NT2/D1 (cell line): ENCODE results near the gene C16orf74.
A peak's percentile ranks its signal among the peaks of the same experiment; 100 is the strongest.

ENCODE experiments used
- DNase-seq: peaks from one replicate; pipeline ENCODE4 v3.0.0-alpha.2; 2011; ENCODE audit warnings: low read depth, low spot score
- H3K27me3 ChIP-seq: 2 replicates; pipeline ENCODE4 v1.6.0; 2011; ENCODE audit warnings: mild to moderate bottlenecking; ENCODE audit not compliant: insufficient read length, insufficient read depth
- H3K36me3 ChIP-seq: 2 replicates; pipeline ENCODE4 v1.6.1; 2011; ENCODE audit warnings: mild to moderate bottlenecking, low read length, mixed read lengths; ENCODE audit not compliant: insufficient read depth, insufficient read length
- H3K4me1 ChIP-seq: 2 replicates; pipeline ENCODE4 v1.5.1; 2011; ENCODE audit not compliant: insufficient read depth, insufficient read length
- H3K4me3 ChIP-seq: 2 replicates; pipeline ENCODE4 v1.5.1; 2011; ENCODE audit warnings: low read depth; ENCODE audit not compliant: insufficient read length
- H3K9ac ChIP-seq: 2 replicates; pipeline ENCODE4 v1.6.0; 2011; ENCODE audit warnings: low read depth; ENCODE audit not compliant: insufficient read length
- H3K9me3 ChIP-seq: 2 replicates; pipeline ENCODE4 v1.5.1; 2011; ENCODE audit warnings: mild to moderate bottlenecking, low read length; ENCODE audit not compliant: insufficient read depth
- SUZ12 ChIP-seq: IDR thresholded peaks from 2 replicates; pipeline ENCODE4 v1.6.1; 2011; ENCODE audit not compliant: insufficient read length, insufficient read depth; ENCODE audit errors: extremely low read depth
- YY1 ChIP-seq: IDR thresholded peaks from 2 replicates; pipeline ENCODE4 v1.6.1; 2011; ENCODE audit not compliant: insufficient read length, insufficient read depth
- ZNF274 ChIP-seq: IDR thresholded peaks from 2 replicates; pipeline ENCODE4 v1.6.1; 2011; ENCODE audit warnings: mild to moderate bottlenecking, low read depth, low read length

C16orf74 gene

DNA sequence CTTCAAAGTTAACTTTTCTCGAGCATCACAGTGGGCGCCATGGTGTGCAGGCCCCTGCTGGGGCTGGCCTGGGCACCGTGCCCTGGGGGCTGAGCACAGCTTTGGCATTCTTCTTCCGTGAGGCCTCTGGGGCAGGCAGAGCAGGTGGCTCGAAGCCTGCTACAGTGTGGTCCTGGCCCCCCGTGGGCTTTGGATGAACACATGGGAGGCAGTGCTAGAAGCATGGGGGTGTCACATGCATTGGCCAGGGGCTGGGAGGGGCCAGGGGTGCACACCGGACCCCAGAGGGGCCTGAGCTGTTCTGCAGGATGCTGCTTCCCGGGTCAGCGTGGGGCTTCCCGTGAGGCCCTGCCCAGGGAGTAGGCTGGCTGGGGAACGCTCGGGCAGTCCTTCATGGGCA, 12.1 kb upstream of the C16orf74 start:
- Histone ChIP-seq H3K4me1 (peaks cover 23% of the 10 kb centered on the region), H3K4me3 (no peak overlapping the region), H3K36me3 (no peaks in the 10 kb centered on the region), H3K27me3 (no peaks in the 10 kb centered on the region), H3K9me3 (no peaks in the 10 kb centered on the region), H3K9ac (no peak overlapping the region)
- no peak for TF ChIP-seq ZNF274
- TF ChIP-seq YY1: no peak
- TF ChIP-seq SUZ12: no peak
- DNase-seq: no peak

DNA sequence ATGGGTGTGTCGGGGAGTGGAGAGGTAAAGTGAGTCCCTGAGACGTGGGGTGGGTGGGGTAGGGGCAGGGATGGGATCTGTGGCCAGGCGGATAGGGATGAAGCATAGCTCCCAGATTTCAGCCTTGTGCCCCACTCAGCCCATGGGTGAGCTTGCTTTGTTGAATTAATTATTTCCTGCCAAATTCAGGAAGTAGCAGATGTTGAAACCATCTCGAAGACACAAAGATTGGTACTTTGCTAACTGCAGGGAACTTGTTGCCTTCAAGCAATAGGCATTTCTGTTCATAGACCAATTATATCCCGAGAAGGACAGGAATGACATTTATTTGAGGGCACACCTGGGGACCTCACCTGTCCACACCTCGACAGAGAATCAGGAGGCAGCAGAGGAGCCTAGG, 11.0 kb upstream of the C16orf74 start:
- TF ChIP-seq YY1 (no peak), SUZ12 (no peak), ZNF274 (no peak)
- no peak overlapping the region for H3K9ac ChIP-seq
- no peak for DNase-seq
- H3K36me3 ChIP-seq: no peaks in the 10 kb centered on the region
- H3K27me3 ChIP-seq: no peaks in the 10 kb centered on the region
- peaks cover 15% of the 10 kb centered on the region for H3K4me1 ChIP-seq
- H3K4me3 ChIP-seq: no peak overlapping the region
- no peaks in the 10 kb centered on the region for H3K9me3 ChIP-seq

DNA sequence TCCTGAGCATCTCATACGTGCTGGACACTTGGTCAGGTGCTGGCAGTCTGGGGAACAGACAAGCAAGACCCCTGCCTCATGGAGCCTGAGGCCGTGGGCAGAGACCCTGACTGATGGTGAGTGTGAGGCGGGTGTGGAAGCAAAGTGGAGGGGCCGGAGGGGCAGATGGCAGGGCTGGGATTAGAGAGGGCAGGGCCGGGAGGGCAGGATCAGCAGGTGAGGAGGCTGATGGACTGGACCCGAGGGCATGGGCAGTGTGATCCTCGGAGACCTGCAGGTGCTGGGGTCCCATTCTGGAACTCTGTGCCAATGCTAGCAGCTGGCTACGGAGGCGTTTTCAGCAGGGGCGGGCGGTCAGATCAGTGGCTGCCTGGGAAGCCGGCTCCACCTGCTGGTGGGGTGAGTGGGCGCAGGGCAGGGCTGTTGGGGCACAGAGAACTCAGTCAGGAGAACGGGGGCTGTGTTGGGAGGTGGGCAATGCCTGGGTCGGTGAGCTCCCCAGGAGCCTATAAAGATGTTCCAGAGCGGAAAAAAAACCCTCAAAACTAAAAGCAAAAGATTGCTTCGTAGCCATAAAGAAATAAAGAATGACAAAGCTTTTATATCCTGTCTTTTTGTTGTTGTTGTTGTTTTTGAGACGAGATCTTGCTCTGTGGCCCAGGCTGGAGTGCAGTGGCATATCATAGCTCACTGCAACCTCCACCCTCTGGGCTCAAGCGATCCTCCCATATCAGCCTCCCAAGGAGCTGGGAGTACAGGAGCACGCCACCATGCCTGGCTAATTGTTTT, 8.9 kb upstream of the C16orf74 start:
- no peaks in the 10 kb centered on the region for H3K9me3 ChIP-seq
- H3K4me3 ChIP-seq: no peak overlapping the region
- no peak overlapping the region for H3K9ac ChIP-seq
- TF ChIP-seq ZNF274 (no peak), SUZ12 (no peak), YY1 (no peak)
- no peaks in the 10 kb centered on the region for H3K36me3 ChIP-seq
- H3K27me3 ChIP-seq: no peaks in the 10 kb centered on the region
- H3K4me1 ChIP-seq: peaks cover 11% of the 10 kb centered on the region
- DNase-seq: no peak

DNA sequence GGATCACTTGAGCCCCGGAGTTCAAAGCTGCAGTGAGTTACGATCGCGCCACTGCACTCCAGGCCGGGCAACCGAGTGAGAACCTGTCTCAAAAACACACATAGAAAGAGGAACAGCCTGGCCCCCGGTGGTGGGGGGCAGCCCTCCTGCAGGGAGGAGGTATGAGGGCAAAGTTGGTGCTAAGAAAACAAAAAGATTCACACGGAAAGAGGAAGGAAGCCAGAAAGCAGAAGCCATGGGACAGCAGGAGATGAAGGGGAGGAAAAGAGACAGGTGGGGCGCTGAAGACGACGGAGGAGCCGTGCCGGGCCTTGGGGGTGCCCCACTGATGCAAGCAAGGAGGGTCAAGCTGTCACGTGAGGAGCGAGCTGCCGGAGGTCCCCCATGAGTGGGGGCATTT, 8.2 kb upstream of the C16orf74 start:
- H3K4me3 ChIP-seq: no peak overlapping the region
- H3K9ac ChIP-seq: no peak overlapping the region
- no peak for DNase-seq
- TF ChIP-seq ZNF274: no peak
- TF ChIP-seq YY1: no peak
- TF ChIP-seq SUZ12: no peak
- H3K4me1 ChIP-seq: peaks cover 11% of the 10 kb centered on the region
- no peaks in the 10 kb centered on the region for H3K27me3 ChIP-seq
- H3K36me3 ChIP-seq: no peaks in the 10 kb centered on the region
- H3K9me3 ChIP-seq: no peaks in the 10 kb centered on the region

- H3K36me3 ChIP-seq: no peaks in the 10 kb centered on the region
- DNase-seq: no peak
- no peak overlapping the region for H3K9ac ChIP-seq
- H3K4me3 ChIP-seq: no peak overlapping the region
- TF ChIP-seq ZNF274: no peak
- TF ChIP-seq SUZ12: no peak
- no peak for TF ChIP-seq YY1
- peaks cover 24% of the 10 kb centered on the region for H3K4me1 ChIP-seq
- peaks cover 4% of the 10 kb centered on the region for H3K27me3 ChIP-seq
- no peaks in the 10 kb centered on the region for H3K9me3 ChIP-seq
Measured at GRCh38 chr16:85757341-85757822, 6.5 kb upstream of the C16orf74 start.

GRCh38 chr16:85755929-85756768, 5.3 kb upstream of the C16orf74 start:
- H3K4me3 ChIP-seq: no peak overlapping the region
- TF ChIP-seq ZNF274: no peak
- no peak for TF ChIP-seq SUZ12
- TF ChIP-seq YY1: no peak
- H3K9ac ChIP-seq: no peak overlapping the region
- no peaks in the 10 kb centered on the region for H3K36me3 ChIP-seq
- H3K4me1 ChIP-seq: peaks cover 33% of the 10 kb centered on the region
- H3K27me3 ChIP-seq: peaks cover 17% of the 10 kb centered on the region
- DNase-seq: no peak
- H3K9me3 ChIP-seq: no peaks in the 10 kb centered on the region

DNA sequence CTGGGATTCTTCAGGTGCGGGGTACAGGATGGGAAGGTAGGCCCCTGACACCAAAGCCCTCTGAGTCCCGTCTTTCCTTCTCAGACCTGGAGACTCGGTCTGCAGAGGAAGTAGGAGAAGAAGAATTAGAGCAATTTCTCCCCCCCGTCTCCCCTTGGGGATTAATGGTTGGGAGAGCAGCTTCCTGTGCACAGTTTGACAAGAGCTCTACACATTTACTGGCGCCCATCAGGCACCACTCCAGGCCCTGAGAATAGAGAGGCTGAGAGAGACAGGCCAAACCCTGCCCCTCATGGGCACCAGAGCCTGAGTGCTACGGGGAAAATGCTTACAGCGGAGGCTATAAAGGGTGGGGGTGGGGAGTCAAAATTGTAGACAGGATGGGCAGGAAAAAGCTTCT, 3.5 kb upstream of the C16orf74 start:
- H3K4me1 ChIP-seq: peaks cover 39% of the 10 kb centered on the region
- no peak for DNase-seq

More for the DNA sequence above, 3.5 kb upstream of the C16orf74 start:
- TF ChIP-seq ZNF274 (no peak), SUZ12 (no peak), YY1 (no peak)
- H3K36me3 ChIP-seq: no peaks in the 10 kb centered on the region
- no peak overlapping the region for H3K4me3 ChIP-seq
- peak overlapping the region; percentile 27 for H3K9ac ChIP-seq
- peaks cover 19% of the 10 kb centered on the region for H3K27me3 ChIP-seq
- no peaks in the 10 kb centered on the region for H3K9me3 ChIP-seq
